SK-MEL-5 (cell line): Measurements from ENCODE around the gene THSD4. TPM values are rescaled to one million over a fixed set of nuclear protein-coding genes. Genes with fewer than 3 reads are reported as not detected.

Source experiments
- DNase-seq: peaks from one replicate; pipeline ENCODE4 v3.0.0-alpha.2; 2016; ENCODE audit warnings: low read depth, low spot score
- in situ Hi-C: cut with HindIII; loops from 2 replicates; pipeline ENCODE4 v1.10.0; 2016; ENCODE audit warnings: low sequenced_read_pairs, high pct_unique_total_duplicates, low pct_unique_long_range_greater_than_20kb
- total RNA-seq: library from RNA; depleted of rRNA; stranded (reverse); fragments of >200 nt; shearing (Covaris generic); gene quantifications from 2 replicates; pipeline ENCODE4 v1.2.3, GENCODE V29; 2014

Gene THSD4
- total RNA-seq, 1 experiment from 2014 or later: 0.50 TPM

GRCh38 chr15:71463156-71463665 is 347.9 kb downstream of the THSD4 start:
- in situ Hi-C loops: no loop called here
- no peak for DNase-seq

- DNase-seq: no peak
- in situ Hi-C loops: no loop called here
These were observed 350.1 kb downstream of the THSD4 start for GRCh38 chr15:71465131-71465955.

GRCh38 chr15:71468715-71469114 is 353.4 kb downstream of the THSD4 start:
- no peak for DNase-seq
- in situ Hi-C loops: no loop called here

- DNase-seq: peak; percentile 43
These were observed 354.1 kb downstream of the THSD4 start for GRCh38 chr15:71469413-71469812.

GRCh38 chr15:71471347-71471746 is 356.1 kb downstream of the THSD4 start:
- no peak for DNase-seq
- in situ Hi-C loops: no loop called here

More at GRCh38 chr15:71469413-71469812, 354.1 kb downstream of the THSD4 start:
- in situ Hi-C loops: no loop called here

GRCh38 chr15:71472566-71472965 is 357.3 kb downstream of the THSD4 start:
- in situ Hi-C loops: no loop called here
- no peak for DNase-seq

- in situ Hi-C loops: no loop called here
- no peak for DNase-seq
These were observed 358.5 kb downstream of the THSD4 start for GRCh38 chr15:71473751-71474150.

GRCh38 chr15:71476823-71477222 is 361.6 kb downstream of the THSD4 start:
- no peak for DNase-seq
- in situ Hi-C loops: no loop called here

GRCh38 chr15:71480556-71480955 is 365.3 kb downstream of the THSD4 start:
- in situ Hi-C loops: no loop called here
- DNase-seq: no peak

GRCh38 chr15:71484080-71484479 is 368.8 kb downstream of the THSD4 start:
- in situ Hi-C loops: no loop called here
- no peak for DNase-seq

- in situ Hi-C loops: no loop called here
- peak; percentile 40 for DNase-seq
These were observed 369.9 kb downstream of the THSD4 start for GRCh38 chr15:71485094-71485693.

- in situ Hi-C loops: no loop called here
These were observed 374.3 kb downstream of the THSD4 start for GRCh38 chr15:71489570-71489969.

GRCh38 chr15:71493526-71493925 is 378.3 kb downstream of the THSD4 start:
- no peak for DNase-seq
- in situ Hi-C loops: no loop called here

More at GRCh38 chr15:71489570-71489969, 374.3 kb downstream of the THSD4 start:
- DNase-seq: no peak

GRCh38 chr15:71494563-71495397 is 379.5 kb downstream of the THSD4 start:
- no peak for DNase-seq
- in situ Hi-C loops: no loop called here

GRCh38 chr15:71495398-71495780 is 380.1 kb downstream of the THSD4 start:
- no peak for DNase-seq
- in situ Hi-C loops: no loop called here

- in situ Hi-C loops: no loop called here
These were observed 381.2 kb downstream of the THSD4 start for GRCh38 chr15:71496336-71496955.

GRCh38 chr15:71501344-71502076 is 386.2 kb downstream of the THSD4 start:
- in situ Hi-C loops: no loop called here

More at GRCh38 chr15:71496336-71496955, 381.2 kb downstream of the THSD4 start:
- no peak for DNase-seq

More at GRCh38 chr15:71501344-71502076, 386.2 kb downstream of the THSD4 start:
- no peak for DNase-seq
